Tibial nerve (tissue), 4 donors: ENCODE measurements around the gene STK10. TPM values are rescaled to one million over a fixed set of nuclear protein-coding genes. Genes with fewer than 3 reads are reported as not detected.

Experiments
- DNase-seq, 2 donors: peaks; one replicate each; pipeline ENCODE4 v3.0.0-alpha.2; 2019; ENCODE audit warnings: low spot score in 2 of 2
- H3K27ac ChIP-seq, 4 donors: fragments of 200-600 bp; sonication (generic) in 3 of 4; one replicate each; pipeline ENCODE4 v1.5.1; 2017 to 2019; ENCODE audit warnings: mild to moderate bottlenecking in 1 of 4
- H3K27me3 ChIP-seq, 2 donors: fragments of 200-600 bp; sonication (generic) in 1 of 2; one replicate each; pipeline versions ENCODE4 v1.5.1 to v1.6.0; 2017 to 2019
- H3K36me3 ChIP-seq, 3 donors: fragments of 200-600 bp; sonication (generic); one replicate each; pipeline ENCODE4 v1.5.1; 2018 to 2019
- H3K4me1 ChIP-seq, 4 donors: fragments of 200-600 bp; sonication (generic) in 3 of 4; one replicate each; pipeline ENCODE4 v1.5.1; 2017 to 2019
- H3K4me3 ChIP-seq, 4 donors: fragments of 200-600 bp; sonication (generic) in 3 of 4; one replicate each; pipeline ENCODE4 v1.5.1; 2017 to 2019; ENCODE audit warnings: mild to moderate bottlenecking in 1 of 4, moderate library complexity in 1 of 4
- H3K9me3 ChIP-seq, 4 donors: fragments of 200-600 bp; sonication (generic) in 3 of 4; one replicate each; pipeline ENCODE4 v1.5.1; 2017 to 2019
- EP300 ChIP-seq, 2 donors: sonication (generic); formaldehyde crosslinking; IDR thresholded peaks; one replicate each; pipeline ENCODE4 v1.6.1; 2017; ENCODE audit warnings: antibody characterized with exemption in 2 of 2, mild to moderate bottlenecking in 1 of 2
- POLR2A ChIP-seq, 2 donors: fragments of 450-650 bp; IDR thresholded peaks; one replicate each; pipeline ENCODE4 v1.6.1; 2017; ENCODE audit warnings: antibody characterized with exemption in 2 of 2, mild to moderate bottlenecking in 2 of 2, moderate library complexity in 2 of 2
- WGBS, 2 donors: methylation state at CpG; one replicate each; pipeline ENCODE4 v1.1.5; 2018; 5-methylcytosine and 5-hydroxymethylcytosine counted together
- total RNA-seq, 4 donors: library from RNA; depleted of rRNA; stranded (reverse); fragments of >200 nt; gene quantifications; one replicate each; pipeline ENCODE4 v1.1.0, GENCODE V29; 2016
- TF ChIP-seq, protein P1 (sequence below), 5 experiments: fragments of 200-600 bp in 3 of 5; fragments of 450-650 bp in 2 of 5; sonication (generic) in 3 of 5; IDR thresholded peaks; one replicate each; pipeline ENCODE4 v1.5.1; 2016 to 2019; ENCODE audit warnings: antibody characterized with exemption in 5 of 5, mild to moderate bottlenecking in 3 of 5, moderate library complexity in 2 of 5

The STK10 gene
- total RNA-seq, 4 donors from 2014 or later: 35.4 to 75.6 (median 48.0) TPM

DNA sequence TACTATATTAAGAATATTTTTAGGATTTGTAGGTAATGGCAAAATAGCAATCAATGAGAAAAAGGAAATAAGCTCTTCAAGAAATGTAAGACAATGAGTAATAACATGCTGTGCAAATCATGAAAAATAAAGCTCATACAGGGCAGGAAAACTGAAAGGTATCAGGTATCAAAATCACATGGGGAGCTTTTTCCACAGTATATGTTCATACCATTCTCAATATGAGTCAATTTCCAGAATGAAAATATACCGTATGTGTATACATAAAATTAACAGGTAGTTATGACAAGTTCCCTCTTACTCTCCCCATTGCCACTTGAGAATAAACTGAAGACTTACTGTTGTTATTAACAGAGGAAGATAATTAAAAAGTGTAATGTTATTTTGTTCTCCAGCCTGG is 41.9 kb upstream of the STK10 start:
- peaks cover 0 to 43% (median 0%) of the 10 kb centered on the region in 3 donors for H3K36me3 ChIP-seq
- H3K9me3 ChIP-seq: no peaks in the 10 kb centered on the region
- 91 to 95% methylated on average over 1 of the region's 1 CpG for WGBS, 2 donors
- DNase-seq: no peak
- peaks cover 0 to 6% (median under 1%) of the 10 kb centered on the region in 4 donors for H3K4me1 ChIP-seq
- H3K27me3 ChIP-seq: no peaks in the 10 kb centered on the region
- H3K4me3 ChIP-seq: no peak overlapping the region
- TF ChIP-seq EP300 (IDR thresholded peaks at IDR 0.05): no peak
- TF ChIP-seq, protein P1, sequence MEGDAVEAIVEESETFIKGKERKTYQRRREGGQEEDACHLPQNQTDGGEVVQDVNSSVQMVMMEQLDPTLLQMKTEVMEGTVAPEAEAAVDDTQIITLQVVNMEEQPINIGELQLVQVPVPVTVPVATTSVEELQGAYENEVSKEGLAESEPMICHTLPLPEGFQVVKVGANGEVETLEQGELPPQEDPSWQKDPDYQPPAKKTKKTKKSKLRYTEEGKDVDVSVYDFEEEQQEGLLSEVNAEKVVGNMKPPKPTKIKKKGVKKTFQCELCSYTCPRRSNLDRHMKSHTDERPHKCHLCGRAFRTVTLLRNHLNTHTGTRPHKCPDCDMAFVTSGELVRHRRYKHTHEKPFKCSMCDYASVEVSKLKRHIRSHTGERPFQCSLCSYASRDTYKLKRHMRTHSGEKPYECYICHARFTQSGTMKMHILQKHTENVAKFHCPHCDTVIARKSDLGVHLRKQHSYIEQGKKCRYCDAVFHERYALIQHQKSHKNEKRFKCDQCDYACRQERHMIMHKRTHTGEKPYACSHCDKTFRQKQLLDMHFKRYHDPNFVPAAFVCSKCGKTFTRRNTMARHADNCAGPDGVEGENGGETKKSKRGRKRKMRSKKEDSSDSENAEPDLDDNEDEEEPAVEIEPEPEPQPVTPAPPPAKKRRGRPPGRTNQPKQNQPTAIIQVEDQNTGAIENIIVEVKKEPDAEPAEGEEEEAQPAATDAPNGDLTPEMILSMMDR (IDR thresholded peaks at IDR 0.05): no peak
- no peak for TF ChIP-seq POLR2A (IDR thresholded peaks at IDR 0.05)
- H3K27ac ChIP-seq: no peak overlapping the region

DNA sequence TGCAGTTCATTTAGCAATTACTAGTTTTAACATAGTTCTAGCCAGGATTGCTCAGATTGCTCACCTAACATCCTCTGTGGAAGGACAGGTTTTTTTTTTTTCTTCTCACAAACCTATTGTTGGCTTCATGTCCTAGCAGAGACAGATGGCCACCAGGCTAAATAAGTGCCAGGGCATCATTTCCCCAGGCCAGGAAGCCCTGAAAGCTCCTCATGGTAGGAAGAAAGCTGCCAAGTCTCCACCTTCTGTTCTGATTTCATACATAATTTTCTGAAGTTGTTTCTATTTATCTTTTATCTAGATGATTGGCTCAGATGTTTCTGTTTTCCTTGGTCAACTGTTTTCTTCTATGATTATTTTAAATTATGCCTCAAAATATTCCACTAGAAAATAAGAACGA is 37.0 kb upstream of the STK10 start:
- DNase-seq: no peak
- Histone ChIP-seq H3K27me3 (no peaks in the 10 kb centered on the region), H3K4me1 (no peaks in the 10 kb centered on the region), H3K36me3 (peaks cover 0 to 29% (median 0%) of the 10 kb centered on the region in 3 donors), H3K9me3 (no peaks in the 10 kb centered on the region), H3K4me3 (no peak overlapping the region), H3K27ac (no peak overlapping the region)
- 60 to 88% methylated on average over 1 of the region's 1 CpG for WGBS, 2 donors
- TF ChIP-seq POLR2A (IDR thresholded peaks at IDR 0.05) (no peak), EP300 (IDR thresholded peaks at IDR 0.05) (no peak)
- TF ChIP-seq, protein P1 (IDR thresholded peaks at IDR 0.05): no peak

DNA sequence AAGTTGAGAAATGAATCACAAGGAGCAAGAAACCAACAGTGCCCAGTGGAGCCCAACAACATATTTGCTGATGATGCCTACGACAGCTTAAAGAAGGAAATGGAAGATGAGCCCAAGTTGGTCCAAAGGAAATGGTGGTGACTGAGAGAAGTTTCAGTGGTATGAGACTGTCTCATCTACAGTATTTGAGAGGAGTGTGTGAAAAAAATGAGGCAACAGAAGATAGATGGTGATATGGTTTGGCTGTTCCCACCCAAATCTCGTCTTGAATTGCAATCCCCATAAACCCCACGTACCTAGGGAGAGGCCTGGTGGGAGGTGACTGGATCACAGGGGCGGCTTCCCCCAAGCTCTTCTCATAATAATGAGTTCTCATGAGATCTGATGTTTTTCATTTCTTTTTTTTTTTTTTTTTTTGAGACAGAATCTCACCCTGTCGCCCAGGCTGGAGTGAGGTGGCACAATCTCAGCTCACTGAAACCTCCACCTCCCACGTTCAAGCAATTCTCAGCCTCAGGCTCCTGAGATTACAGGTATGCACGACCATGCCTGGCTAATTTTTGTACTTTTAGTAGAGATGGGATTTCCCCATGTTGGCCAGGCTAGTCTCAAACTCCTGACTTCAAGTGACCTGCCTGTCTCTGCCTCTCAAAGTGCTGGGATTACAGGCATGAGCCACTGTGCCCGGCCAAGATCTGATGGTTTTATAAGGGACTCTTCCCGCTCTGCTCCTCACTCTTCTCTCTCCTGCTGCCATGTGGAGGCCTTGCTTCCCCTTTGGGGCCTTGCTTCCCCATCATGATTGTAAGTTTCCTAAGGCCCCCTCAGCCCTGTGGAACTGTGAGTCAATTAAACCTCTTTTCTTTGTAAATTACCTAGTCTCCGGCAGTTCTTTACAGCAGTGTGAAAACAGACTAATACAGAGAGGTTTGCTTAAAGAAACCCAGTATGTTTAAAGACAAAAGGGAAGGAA is 36.2 kb upstream of the STK10 start:
- WGBS, 2 donors: 84 to 87% methylated on average over 10 of the region's 10 CpGs
- TF ChIP-seq EP300 (IDR thresholded peaks at IDR 0.05) (no peak), POLR2A (IDR thresholded peaks at IDR 0.05) (no peak)
- TF ChIP-seq, protein P1 (IDR thresholded peaks at IDR 0.05): no peak
- Histone ChIP-seq H3K36me3 (peaks cover 0 to 36% (median 0%) of the 10 kb centered on the region in 3 donors), H3K4me1 (no peaks in the 10 kb centered on the region), H3K9me3 (peaks cover 0 to 3% (median 0%) of the 10 kb centered on the region in 4 donors), H3K27me3 (no peaks in the 10 kb centered on the region), H3K27ac (no peak overlapping the region), H3K4me3 (no peak overlapping the region)
- no peak for DNase-seq

DNA sequence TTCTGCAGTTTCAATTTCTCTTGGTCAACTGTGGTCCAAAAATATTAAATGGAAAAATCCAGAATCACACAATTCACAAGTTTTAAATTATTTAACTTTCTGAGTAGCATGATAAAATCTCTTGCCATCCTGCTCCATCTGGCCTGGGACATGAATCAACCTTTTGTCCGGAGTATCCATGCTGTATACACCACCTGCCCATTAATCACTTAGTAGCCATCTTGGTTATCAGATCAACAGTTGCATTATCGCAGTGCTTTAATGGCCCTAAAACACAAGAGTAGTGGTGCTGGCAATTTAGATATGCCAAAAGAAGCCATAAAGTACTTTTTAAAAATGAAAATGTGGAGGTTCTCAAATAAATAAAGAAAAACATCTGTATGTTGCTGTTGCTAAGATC is 31.3 kb upstream of the STK10 start:
- H3K4me3 ChIP-seq: no peak overlapping the region
- H3K27me3 ChIP-seq: no peaks in the 10 kb centered on the region
- 93 to 96% methylated on average over 2 of the region's 2 CpGs for WGBS, 2 donors
- H3K4me1 ChIP-seq: no peaks in the 10 kb centered on the region
- peaks cover 0 to 8% (median 0%) of the 10 kb centered on the region in 4 donors for H3K9me3 ChIP-seq
- peaks cover 0 to 53% (median 0%) of the 10 kb centered on the region in 3 donors for H3K36me3 ChIP-seq
- no peak for DNase-seq
- H3K27ac ChIP-seq: no peak overlapping the region
- TF ChIP-seq EP300 (IDR thresholded peaks at IDR 0.05) (no peak), POLR2A (IDR thresholded peaks at IDR 0.05) (no peak)
- TF ChIP-seq, protein P1 (IDR thresholded peaks at IDR 0.05): no peak

DNA sequence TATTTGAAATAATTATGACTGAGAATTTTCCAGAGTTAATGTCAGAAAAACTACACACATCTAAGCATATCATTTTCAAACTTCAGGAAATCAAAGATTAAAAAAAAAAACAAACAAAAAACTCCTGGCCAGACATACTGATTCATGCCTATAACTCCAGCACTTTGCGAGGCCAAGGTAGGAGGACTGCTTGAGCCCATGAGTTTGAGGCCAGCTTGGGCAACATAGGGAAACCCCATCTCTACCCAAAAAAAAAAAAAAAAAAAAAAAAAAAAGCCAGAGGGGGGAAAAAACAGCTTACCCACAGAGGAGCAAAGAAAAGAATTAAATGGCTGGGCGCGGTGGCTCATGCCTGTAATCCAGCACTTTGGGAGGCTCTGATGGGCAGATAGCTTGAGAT is 28.3 kb upstream of the STK10 start:
- H3K4me3 ChIP-seq: no peak overlapping the region
- H3K36me3 ChIP-seq: peaks cover 0 to 55% (median 5%) of the 10 kb centered on the region in 3 donors
- no peaks in the 10 kb centered on the region for H3K27me3 ChIP-seq
- WGBS, 2 donors: 87 to 95% methylated on average over 3 of the region's 3 CpGs
- DNase-seq: no peak
- TF ChIP-seq EP300 (IDR thresholded peaks at IDR 0.05) (no peak), POLR2A (IDR thresholded peaks at IDR 0.05) (no peak)
- TF ChIP-seq, protein P1 (IDR thresholded peaks at IDR 0.05): no peak
- no peaks in the 10 kb centered on the region for H3K4me1 ChIP-seq
- H3K9me3 ChIP-seq: peaks cover 0 to 8% (median 0%) of the 10 kb centered on the region in 4 donors
- no peak overlapping the region for H3K27ac ChIP-seq
